Uterus (tissue), 4 donors: ENCODE measurements around the gene SNRPN. TPM values are rescaled to one million over a fixed set of nuclear protein-coding genes. Genes with fewer than 3 reads are reported as not detected.
"Not testable (repeated sequence)": the region's sequence is repeated elsewhere in the genome, so short reads cannot be mapped to it uniquely, and the experiment has no call there.

Source experiments
- DNase-seq, 2 donors: peaks; one replicate each; pipeline ENCODE4 v3.0.0-alpha.2; 2019 to 2020
- H3K27ac ChIP-seq, 2 donors: fragments of 200-600 bp; sonication (generic); 1 replicate in 1 of 2; 2 replicates in 1 of 2; pipeline ENCODE4 v1.5.1; 2016 to 2018
- H3K27me3 ChIP-seq, 2 donors: fragments of 200-600 bp; sonication (generic); one replicate each; pipeline ENCODE4 v1.5.1; 2018 to 2019; ENCODE audit warnings: control low read depth in 1 of 2
- H3K36me3 ChIP-seq, 2 donors: fragments of 200-600 bp; sonication (generic); one replicate each; pipeline ENCODE4 v1.5.1; 2019; ENCODE audit warnings: control low read depth in 1 of 2
- H3K4me1 ChIP-seq, 2 donors: fragments of 200-600 bp; sonication (generic); one replicate each; pipeline ENCODE4 v1.5.1; 2018 to 2019; ENCODE audit warnings: control low read depth in 1 of 2
- H3K4me3 ChIP-seq, 2 donors: fragments of 200-600 bp; sonication (generic); 1 replicate in 1 of 2; 2 replicates in 1 of 2; pipeline ENCODE4 v1.5.1; 2018 to 2019; ENCODE audit warnings: mild to moderate bottlenecking in 1 of 2
- H3K9me3 ChIP-seq, 2 donors: fragments of 200-600 bp; sonication (generic); one replicate each; pipeline ENCODE4 v1.5.1; 2019; ENCODE audit warnings: control low read depth in 1 of 2
- POLR2A ChIP-seq, 2 donors: fragments of 450-650 bp; IDR thresholded peaks; one replicate each; pipeline ENCODE4 v1.6.1; 2016; ENCODE audit warnings: antibody characterized with exemption in 2 of 2, mild to moderate bottlenecking in 1 of 2, moderate library complexity in 1 of 2
- intact Hi-C: fragments of 100-400 bp; cut with DNase I; formaldehyde crosslinking; loops from one replicate; pipeline ENCODE4 v1.15.1; 2023; ENCODE audit warnings: low total_unique reads
- total RNA-seq, 4 donors: library from RNA; depleted of rRNA in 3 of 4; stranded (reverse); fragments of >200 nt in 3 of 4; gene quantifications; one replicate each; pipeline versions ENCODE4 v1.1.0 to v1.2.4, GENCODE V29; 2014 to 2023
- TF ChIP-seq, protein P1 (sequence below), 4 experiments: fragments of 200-600 bp in 2 of 4; fragments of 450-650 bp in 2 of 4; sonication (generic) in 2 of 4; IDR thresholded peaks; one replicate each; pipeline ENCODE4 v1.5.1; 2016 to 2019; ENCODE audit warnings: antibody characterized with exemption in 4 of 4, mild to moderate bottlenecking in 2 of 4, moderate library complexity in 1 of 4
- donor health status: DM: yes; HTN: yes; CAD: no.

SNRPN gene
- total RNA-seq, 4 donors from 2014 or later: 81.7 to 119 (median 89.5) TPM

GRCh38 chr15:24924621-24925020 lies 30.2 kb upstream of the SNRPN start:
- TF ChIP-seq POLR2A (IDR thresholded peaks at IDR 0.05): no peak
- TF ChIP-seq, protein P1, sequence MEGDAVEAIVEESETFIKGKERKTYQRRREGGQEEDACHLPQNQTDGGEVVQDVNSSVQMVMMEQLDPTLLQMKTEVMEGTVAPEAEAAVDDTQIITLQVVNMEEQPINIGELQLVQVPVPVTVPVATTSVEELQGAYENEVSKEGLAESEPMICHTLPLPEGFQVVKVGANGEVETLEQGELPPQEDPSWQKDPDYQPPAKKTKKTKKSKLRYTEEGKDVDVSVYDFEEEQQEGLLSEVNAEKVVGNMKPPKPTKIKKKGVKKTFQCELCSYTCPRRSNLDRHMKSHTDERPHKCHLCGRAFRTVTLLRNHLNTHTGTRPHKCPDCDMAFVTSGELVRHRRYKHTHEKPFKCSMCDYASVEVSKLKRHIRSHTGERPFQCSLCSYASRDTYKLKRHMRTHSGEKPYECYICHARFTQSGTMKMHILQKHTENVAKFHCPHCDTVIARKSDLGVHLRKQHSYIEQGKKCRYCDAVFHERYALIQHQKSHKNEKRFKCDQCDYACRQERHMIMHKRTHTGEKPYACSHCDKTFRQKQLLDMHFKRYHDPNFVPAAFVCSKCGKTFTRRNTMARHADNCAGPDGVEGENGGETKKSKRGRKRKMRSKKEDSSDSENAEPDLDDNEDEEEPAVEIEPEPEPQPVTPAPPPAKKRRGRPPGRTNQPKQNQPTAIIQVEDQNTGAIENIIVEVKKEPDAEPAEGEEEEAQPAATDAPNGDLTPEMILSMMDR (IDR thresholded peaks at IDR 0.05): no peak
- Histone ChIP-seq H3K27ac (no peak overlapping the region), H3K9me3 (no peaks in the 10 kb centered on the region), H3K36me3 (no peaks in the 10 kb centered on the region), H3K4me1 (no peaks in the 10 kb centered on the region), H3K27me3 (no peaks in the 10 kb centered on the region), H3K4me3 (no peak overlapping the region)
- intact Hi-C loops: no loop called here
- DNase-seq: no peak

DNA sequence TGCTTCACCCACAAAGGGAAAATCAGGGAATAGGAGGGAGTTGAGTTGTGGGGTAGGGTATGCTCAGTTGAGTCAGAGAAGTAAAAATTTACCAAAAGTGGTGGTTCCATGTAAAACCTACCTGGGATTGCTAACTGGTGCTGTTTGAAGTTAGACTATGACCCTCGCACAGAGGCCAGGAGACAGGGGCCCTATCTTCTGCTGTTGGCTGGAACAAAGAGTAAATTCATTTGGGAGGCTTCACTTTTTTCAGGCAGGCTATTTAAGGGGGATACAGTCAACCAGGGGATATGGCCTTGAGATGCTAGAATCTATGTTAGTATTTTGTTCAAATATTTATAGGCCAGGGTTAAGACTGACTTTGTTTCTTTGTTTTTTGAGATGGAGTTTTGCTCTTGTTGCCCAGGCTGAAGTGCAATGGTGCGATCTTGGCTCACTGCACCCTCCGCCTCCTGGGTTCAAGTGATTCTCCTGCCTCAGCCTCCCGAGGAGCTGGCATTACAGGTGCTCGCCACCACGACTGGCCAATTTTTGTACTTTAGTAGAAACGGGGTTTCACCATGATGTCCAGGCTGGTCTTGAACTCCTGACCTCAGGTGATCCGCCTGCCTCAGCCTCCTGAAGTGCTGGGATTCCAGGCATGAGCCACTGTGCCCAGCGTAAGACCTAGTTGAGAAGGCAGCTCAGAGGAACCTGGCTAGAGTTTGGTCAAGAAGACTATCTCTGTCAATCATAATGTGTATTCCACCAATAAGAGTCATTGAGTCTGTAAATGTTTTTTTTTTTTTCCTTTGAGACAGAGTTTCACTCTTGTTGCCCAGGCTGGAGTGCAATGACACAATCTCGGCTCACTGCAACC lies 22.7 kb upstream of the SNRPN start:
- H3K36me3 ChIP-seq, H3K4me3 ChIP-seq, DNase-seq, H3K27me3 ChIP-seq, intact Hi-C loops, H3K27ac ChIP-seq, H3K4me1 ChIP-seq, H3K9me3 ChIP-seq: not testable (repeated sequence)

- Histone ChIP-seq H3K36me3 (no peaks in the 10 kb centered on the region), H3K9me3 (no peaks in the 10 kb centered on the region), H3K4me3 (no peak overlapping the region), H3K4me1 (no peaks in the 10 kb centered on the region), H3K27me3 (no peaks in the 10 kb centered on the region), H3K27ac (no peak overlapping the region)
- intact Hi-C loops: no loop called here
- no peak for DNase-seq
- no peak for TF ChIP-seq POLR2A (IDR thresholded peaks at IDR 0.05)
- TF ChIP-seq, protein P1 (IDR thresholded peaks at IDR 0.05): no peak
Measured at GRCh38 chr15:24933716-24934115, 21.1 kb upstream of the SNRPN start.

DNA sequence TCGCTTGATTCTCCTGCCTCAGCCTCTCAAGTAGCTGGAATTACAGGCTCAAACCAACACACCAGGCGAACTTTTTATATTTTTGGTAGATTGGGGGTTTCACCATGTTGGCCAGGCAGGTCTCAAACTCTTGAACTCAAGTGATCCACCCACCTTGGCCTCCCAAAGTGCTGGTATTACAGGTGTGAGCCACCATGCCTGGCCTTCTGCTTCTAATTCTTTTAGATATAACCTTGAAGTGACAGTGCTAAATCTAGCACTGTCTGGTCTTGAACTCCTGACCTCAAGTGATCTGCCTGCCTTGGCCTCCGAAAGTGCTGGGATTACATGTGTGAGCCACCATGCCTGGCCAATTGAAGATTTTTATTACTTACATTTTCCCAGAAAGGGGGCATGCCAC lies 16.6 kb upstream of the SNRPN start:
- intact Hi-C loops, H3K4me3 ChIP-seq, H3K9me3 ChIP-seq, H3K4me1 ChIP-seq, H3K27ac ChIP-seq, DNase-seq, H3K36me3 ChIP-seq, H3K27me3 ChIP-seq: not testable (repeated sequence)

- intact Hi-C loops: no loop called here
- Histone ChIP-seq H3K4me3 (no peak overlapping the region), H3K4me1 (no peaks in the 10 kb centered on the region), H3K27me3 (no peaks in the 10 kb centered on the region), H3K9me3 (no peaks in the 10 kb centered on the region), H3K36me3 (no peaks in the 10 kb centered on the region), H3K27ac (no peak overlapping the region)
- DNase-seq: no peak
- no peak for TF ChIP-seq POLR2A (IDR thresholded peaks at IDR 0.05)
- TF ChIP-seq, protein P1 (IDR thresholded peaks at IDR 0.05): no peak
Measured at GRCh38 chr15:24940236-24940635, 14.6 kb upstream of the SNRPN start.

GRCh38 chr15:24943361-24943760 lies 11.4 kb upstream of the SNRPN start:
- Histone ChIP-seq H3K27ac (no peak overlapping the region), H3K4me1 (no peaks in the 10 kb centered on the region), H3K36me3 (no peaks in the 10 kb centered on the region), H3K4me3 (no peak overlapping the region), H3K27me3 (no peaks in the 10 kb centered on the region), H3K9me3 (no peaks in the 10 kb centered on the region)
- no peak for TF ChIP-seq POLR2A (IDR thresholded peaks at IDR 0.05)
- TF ChIP-seq, protein P1 (IDR thresholded peaks at IDR 0.05): no peak
- intact Hi-C loops: no loop called here
- no peak for DNase-seq
